CD4-positive, alpha-beta T cell treated with Interleukin-15 for 4 hours (primary cell): Measurements from ENCODE around the gene CGN.

Experiments
- DNase-seq: peaks from one replicate; pipeline ENCODE4 v3.0.0-alpha.2; 2020; ENCODE audit warnings: low spot score

Gene CGN

DNA sequence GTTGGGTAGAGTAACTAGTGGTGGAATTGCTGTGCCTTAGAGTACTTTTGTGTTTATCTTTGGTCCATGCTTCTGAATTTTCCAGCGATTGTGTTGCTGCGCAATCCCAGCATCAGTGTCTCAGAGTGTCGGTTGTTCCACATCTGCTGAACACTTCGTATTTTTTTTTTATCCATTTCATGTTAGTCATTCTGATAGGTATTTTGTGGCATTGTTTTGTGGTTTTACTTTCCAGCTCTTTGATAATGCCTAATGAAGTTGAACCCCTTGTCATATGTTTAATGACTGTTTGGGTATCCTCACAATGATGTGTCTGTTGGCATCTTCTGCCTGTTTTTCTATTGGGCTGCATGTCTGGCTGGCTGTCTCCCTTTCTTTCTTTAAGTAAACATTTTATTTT lies 42.5 kb downstream of the CGN start:
- DNase-seq = no peak

DNA sequence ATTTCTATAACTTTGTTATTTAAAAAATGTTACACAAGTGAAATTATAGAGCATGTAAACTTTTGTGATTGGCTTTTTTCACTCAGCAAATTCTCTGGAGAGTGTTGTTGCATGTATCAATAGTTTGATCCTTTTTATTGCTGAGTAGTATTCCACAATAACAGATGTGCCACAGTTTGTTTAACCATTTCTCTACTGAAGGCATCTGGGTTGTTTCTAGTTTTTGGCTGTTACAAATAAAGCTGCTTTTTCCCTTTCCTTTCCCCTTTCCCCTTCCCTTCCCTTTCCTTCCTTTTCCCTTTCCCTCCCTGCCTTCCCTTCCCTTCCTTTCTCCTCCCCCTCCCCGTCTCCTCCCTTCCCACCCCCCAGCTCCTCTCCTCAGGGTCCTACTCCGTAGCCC lies 44.9 kb downstream of the CGN start:
- DNase-seq = no peak

DNA sequence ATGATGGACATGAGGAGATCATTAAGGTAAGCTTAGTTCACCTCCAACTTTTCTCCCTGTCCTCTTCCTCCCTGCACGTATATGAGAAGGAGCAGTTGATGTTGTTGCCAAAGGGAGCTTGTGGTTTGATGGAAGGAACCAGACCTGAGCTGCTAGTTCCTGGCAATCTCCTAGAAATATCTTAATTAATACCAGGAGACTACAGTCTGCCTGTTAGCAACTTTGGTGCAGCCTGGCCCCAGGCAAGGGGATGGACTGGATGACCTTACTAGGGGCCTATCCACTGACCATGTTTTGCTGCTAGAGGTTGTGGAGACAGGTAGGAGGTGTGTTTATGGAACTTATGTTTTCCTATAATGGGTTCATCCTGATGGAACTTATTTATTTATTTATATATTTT lies 51.5 kb downstream of the CGN start:
- no peak for DNase-seq

DNA sequence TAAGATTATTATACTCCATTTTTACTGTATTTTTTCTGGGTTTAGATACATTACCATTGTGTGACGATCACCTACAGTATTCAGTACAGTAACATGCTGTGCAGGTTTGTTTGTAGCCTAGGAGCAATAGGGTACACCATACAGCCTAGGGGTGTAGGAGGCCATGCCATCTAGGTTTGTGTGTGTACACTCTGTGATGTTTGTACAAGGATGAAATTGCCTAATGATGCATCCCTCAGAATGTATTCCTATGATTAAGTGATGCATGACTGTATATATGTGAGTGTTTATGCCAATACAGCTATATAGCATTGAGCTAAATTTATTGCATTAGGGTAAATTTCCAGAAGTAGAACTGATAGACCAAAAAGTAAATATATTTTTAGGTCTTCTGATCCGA lies 52.2 kb downstream of the CGN start:
- DNase-seq = no peak

DNA sequence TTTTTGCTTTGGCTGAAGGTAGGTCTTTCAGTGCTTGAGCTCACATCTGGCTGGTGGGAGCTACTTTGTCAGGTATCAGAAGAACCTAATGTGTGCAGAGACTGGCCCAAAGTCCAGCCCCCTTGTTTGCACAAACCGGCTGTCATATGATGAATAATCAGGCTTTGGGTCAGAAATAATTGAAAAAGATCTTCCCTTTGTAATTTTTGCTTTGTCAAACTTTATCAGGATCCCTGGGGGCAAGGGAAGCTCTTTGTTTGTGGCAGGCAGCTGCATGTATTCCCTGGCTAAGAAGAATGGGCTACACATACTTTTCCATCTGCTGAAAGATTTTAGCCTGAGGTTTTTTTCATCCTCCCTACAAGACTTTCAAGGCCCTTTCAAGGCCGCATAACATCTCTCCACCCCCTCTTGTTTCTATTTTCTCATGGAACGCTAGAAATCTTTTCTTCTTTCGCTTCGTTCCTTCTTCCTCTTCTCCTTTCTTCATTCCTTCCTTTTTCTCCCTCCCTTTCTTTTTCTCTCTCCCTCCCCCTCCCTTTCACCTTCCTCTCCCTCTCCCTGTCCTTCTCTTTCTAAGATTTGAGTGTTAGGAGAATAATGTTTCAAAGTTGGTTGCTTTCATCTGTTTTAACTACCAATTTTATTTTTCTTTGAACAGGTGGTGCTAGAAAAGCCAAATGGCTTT lies 54.5 kb downstream of the CGN start:
- DNase-seq = no peak

DNA sequence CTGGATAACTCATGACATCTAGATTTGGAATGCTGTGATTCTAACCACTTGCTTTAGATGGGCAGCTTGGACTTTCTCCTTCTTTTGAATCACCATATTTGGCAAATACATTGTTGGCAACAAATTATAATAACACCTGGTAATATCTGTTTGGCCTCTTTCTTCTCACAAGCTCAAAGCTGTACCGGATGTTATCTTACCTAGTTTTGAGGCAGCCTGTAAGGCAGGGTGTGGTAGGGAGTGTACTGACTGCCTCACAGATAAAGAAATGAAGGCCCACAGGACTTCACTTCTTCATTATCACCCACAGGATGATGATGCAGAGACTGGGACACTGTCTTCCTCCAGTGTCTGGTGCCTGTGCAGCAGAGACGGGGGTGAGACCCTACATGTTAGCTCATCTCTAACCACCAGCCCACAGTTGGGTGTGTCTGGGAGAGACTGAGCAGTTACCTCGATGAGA lies 57.5 kb downstream of the CGN start:
- peak; percentile 49 for DNase-seq

DNA sequence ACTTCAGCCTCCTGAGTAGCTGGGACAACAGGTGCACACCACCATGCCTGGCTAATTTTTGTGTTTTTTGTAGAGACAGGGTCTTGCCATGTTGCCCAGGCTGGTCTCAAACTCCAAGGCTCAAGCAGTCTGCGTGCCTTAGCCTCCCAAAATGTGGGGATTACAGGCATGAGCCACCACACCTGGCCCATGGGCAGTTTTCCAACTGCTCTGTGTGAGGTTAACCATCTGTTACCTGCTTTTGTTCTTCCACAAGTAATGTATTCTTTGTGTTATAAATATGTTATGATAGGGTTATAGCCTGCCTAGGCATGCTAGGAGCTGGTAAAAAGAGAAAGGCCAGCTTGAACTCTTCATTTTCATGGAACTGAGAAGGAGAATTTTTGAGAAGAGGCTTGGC lies 59.6 kb downstream of the CGN start:
- no peak for DNase-seq

DNA sequence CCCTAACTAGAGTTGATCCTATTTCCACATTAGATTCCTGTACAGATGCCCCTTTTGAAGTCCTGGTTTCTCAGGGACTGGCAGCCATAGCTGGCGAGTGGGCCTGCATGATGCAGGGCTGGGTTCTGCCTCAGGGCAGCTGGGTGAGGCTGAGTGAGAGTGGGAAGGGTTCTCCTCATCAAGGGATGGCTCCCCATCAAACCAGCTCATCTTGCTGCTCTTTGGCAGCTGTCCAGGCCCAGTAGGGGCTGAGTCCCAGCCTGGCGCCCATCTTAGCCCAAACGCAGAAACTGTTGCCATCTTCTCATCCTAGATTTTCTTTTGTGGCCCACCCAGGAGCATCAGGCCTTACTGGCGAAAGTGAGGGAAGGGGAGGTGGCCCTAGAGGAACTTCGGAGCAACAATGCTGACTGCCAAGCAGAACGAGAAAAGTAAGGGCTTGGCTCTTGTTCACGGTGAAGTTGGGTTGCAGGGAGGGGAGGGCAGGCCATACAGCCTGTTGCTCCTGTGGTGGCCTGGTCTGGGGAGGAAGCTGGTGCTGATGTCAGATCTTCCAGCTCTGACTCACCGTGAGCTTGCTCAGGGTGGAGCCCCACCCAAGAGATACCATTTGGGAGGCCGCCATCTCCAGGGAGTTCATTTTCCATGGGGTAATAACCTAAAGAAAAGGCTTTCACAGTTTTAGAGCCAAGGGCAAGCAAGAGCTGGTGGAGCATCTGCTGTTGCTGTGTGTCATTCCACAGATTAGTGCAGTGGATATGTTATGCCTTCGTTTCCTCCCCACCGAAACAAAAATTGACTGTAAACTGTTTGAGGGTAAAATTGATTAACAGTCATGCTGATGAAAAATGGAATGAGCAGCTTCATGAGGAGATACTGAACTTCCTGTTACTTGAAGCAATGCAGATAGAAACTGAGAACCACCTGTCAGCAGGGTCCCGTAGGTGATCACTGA lies 63.7 kb downstream of the CGN start:
- DNase-seq = no peak

DNA sequence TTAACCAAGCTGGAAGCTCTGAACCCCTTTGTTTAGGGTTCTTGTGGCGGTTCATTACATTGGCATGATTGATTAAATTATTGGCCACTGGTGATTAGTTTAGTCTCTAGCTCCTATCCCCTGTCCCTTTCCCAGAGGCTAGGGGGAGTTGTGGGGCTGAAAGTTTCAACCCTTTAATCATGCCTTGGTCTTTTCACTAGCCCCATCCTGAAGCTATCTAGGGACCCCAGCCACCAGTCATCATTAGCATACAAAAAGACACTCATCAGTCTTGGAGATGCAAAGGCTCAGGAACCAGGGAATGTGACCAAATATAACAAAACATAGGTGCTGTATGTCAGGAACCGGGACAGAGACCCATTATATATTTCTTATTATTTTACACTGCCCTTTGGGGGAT lies 66.0 kb downstream of the CGN start:
- no peak for DNase-seq

DNA sequence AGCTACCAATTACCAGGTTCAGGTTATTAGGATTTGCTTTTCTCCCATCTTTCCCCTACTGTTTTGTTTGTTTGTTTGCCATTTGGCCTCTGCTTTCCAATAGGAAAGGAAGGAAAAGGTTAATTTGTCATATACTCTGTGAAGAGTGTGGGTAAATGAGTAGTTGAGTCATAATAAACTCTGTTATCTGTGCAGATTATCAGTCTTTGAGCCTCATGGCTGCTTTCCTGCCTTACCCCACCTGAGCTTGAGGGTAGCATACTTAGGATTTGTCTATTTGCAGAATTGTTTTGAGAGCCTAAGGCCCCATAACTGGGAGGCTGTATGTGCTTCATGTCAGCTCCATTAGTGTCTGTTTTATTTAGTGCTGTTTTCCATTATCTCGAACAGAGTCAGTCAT lies 67.8 kb downstream of the CGN start:
- DNase-seq = no peak

DNA sequence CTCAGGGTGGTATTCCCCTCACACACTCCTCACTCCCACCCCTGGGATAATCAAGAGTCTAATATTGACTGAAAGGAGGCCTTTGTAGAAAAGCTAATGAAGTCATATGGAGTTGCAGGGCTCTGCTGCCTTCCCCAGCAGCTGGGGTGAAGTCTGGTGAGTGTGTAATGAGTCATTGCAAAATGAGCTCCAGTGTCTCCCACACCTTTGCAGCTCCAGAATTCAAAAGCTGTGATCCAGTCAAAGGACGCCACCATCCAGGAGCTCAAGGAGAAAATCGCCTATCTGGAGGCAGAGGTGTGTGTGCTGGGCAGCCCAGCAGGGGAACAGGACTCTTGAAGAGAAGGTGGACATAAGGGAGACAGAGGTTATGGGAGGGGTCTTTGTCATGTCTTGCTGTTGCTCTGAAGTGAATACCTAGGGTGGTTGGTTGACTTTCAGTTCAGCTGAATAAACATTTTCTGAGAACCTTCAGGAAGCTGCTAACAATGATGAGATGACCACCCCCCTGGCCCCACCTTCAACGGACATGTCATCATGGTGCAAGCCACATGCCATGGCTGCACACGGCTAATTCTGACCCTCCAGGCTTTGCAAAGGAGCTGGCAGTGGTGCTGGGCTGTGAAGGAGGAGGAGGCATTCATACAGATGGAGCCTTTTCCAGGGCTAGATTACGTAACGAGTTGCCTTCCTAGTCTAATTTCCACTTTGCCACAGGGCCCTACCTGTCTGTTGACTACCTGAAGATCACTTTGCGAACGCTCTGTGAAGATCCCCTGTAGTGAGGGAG lies 68.4 kb downstream of the CGN start:
- DNase-seq = no peak

DNA sequence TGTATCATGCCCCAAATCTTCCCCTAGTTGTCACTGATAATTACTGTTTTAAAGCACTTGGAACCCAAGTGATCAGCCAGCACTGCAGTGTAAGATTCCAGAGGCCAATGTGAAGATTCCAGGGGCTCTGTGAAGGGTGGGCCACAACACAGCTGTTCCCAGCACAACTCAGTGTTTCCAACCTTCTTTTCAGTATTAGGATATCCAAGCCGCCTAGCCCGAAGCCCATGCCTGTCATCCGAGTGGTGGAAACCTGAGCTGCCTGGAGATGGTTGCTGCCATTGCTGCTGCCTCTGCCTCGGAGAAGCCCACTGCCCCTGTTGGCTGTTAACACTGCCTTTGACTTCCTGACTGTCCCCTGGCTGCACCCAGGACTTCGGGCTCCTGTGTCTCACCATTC lies 70.3 kb downstream of the CGN start:
- no peak for DNase-seq

DNA sequence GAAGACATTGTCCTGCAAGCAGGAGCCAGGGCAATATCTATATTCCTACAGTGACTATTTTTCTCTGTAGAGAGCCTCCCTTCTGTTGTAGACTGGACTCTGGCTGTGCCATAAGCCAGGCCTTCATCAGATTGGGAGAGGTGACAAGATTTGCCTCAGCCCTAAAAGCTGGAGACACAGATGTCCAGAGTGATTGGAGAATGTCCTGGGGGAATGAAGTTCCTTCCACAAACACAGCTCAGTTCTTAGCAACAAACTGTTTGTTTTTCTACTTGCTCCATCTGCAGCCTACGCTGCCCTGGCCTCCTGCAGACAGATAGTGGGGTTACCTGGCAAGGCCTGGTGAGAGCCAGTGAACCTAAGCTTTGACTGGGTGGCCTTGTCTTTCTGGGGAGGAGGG lies 70.7 kb downstream of the CGN start:
- DNase-seq = no peak

DNA sequence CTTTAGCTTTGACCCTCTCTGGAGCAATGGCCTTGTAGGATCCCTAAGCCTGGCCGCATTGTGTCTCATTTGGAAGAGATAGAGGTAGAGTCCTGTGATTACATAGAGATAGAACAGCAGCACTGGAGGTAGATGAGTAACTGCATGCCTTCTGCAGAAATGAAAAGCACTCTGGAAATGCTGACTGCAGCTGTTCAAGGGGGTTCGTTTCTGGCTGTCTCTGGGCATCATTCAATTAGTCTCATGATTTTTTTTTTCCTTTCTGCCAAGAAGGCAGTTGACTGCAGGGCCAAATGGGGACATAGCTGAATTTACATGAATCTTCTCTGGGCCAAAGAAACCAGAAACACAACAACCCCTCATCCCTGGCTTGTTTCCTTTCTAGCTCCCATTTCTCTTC lies 72.6 kb downstream of the CGN start:
- no peak for DNase-seq

DNA sequence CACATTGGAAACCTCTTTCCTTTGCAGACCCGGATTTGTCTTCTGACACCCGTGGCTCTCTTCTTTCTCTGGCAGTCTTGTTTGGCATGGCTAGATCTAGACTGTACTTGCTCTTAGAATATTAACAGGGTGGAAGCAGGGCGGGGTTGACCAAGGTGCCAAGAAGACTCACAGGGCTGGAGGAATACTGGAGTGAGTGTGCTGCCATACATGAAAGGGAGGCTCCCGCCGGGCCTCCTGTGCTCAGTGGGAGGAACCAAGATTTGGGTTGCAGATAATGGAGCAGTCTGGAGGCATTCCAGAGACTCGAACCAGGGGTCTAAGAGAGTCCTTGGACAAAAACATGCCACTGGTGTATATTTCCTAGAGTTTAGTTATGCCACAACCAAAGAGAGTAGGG lies 73.1 kb downstream of the CGN start:
- no peak for DNase-seq

DNA sequence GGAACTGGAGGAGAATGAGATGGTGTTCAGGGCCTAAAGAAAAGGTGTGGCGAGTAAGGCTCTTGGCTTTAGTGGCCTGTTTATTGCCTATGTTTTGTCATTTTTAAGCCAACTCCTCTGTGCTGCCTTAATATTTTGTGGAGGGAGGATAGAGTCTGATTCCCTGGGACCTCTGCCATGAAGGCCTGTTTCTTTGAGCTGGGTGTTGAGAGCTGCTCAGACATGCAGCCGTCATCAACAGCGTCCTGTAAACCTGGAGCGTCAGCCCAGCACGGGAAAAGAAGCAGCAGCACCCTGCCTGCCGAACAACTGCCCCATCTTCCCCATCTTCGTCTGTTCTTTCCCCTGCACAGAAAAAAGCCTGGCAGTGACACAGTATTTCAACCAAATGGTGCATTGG lies 73.6 kb downstream of the CGN start:
- no peak for DNase-seq

DNA sequence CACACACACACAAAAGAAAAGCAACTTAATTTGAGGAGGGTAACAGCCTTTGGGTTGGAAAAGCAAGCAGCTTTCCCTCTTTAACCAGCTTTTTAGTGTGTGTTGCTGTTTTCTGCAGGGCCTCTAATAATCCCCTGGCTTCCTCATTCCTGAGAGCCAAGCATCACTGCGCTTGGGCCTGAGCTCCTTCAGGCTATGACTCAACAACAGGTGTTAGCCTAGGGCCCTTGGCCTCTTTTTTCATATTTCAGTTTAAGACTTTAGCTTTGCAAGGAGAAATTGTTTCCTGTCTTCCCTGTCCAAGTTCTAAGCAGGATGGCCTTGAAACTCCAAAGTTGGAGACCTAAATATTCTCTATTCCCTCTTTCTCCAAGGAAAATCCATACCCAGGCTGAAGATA lies 74.4 kb downstream of the CGN start:
- no peak for DNase-seq
